Rectal smooth muscle tissue (tissue), 1 donor: Measurements from ENCODE around the gene WBP2NL.
"Not testable (repeated sequence)": the region's sequence is repeated elsewhere in the genome, so short reads cannot be mapped to it uniquely, and the experiment has no call there.

ENCODE experiments used
- H3K27ac ChIP-seq: one replicate; pipeline ENCODE4 v1.7.0; 2013; ENCODE audit warnings: low read depth, low read length, inconsistent platforms
- H3K27me3 ChIP-seq: one replicate; pipeline ENCODE4 v1.7.0; 2013; ENCODE audit warnings: low read length; ENCODE audit not compliant: control insufficient read depth, insufficient read depth
- H3K36me3 ChIP-seq: one replicate; pipeline ENCODE4 v1.7.0; 2013; ENCODE audit warnings: low read length; ENCODE audit not compliant: control insufficient read depth, insufficient read depth
- H3K4me1 ChIP-seq: one replicate; pipeline ENCODE4 v1.7.0; 2013; ENCODE audit warnings: low read length; ENCODE audit not compliant: control insufficient read depth, insufficient read depth
- H3K4me3 ChIP-seq: one replicate; pipeline ENCODE4 v1.7.0; 2013; ENCODE audit warnings: low read length
- H3K9ac ChIP-seq: one replicate; pipeline ENCODE4 v1.7.0; 2013; ENCODE audit warnings: low read length

WBP2NL gene

GRCh38 chr22:42071508-42071907, 72.9 kb downstream of the WBP2NL start:
- H3K4me1 ChIP-seq, result peaks cover 15% of the 10 kb centered on the region
- H3K27ac ChIP-seq, result peak overlapping the region; percentile 98
- H3K4me3 ChIP-seq, result peak overlapping the region; percentile 90
- not testable (repeated sequence) for H3K27me3 ChIP-seq
- H3K36me3 ChIP-seq, result peaks cover 12% of the 10 kb centered on the region
- peak overlapping the region; percentile 88 for H3K9ac ChIP-seq

GRCh38 chr22:42072606-42073330, 74.2 kb downstream of the WBP2NL start:
- Histone ChIP-seq H3K27me3 (no peaks in the 10 kb centered on the region), H3K4me3 (no peak overlapping the region), H3K36me3 (peaks cover 4% of the 10 kb centered on the region), H3K9ac (no peak overlapping the region), H3K4me1 (peaks cover 15% of the 10 kb centered on the region), H3K27ac (no peak overlapping the region)

- Histone ChIP-seq H3K27me3 (no peaks in the 10 kb centered on the region), H3K4me1 (peaks cover 24% of the 10 kb centered on the region), H3K27ac (peak overlapping the region; percentile 90), H3K9ac (no peak overlapping the region), H3K36me3 (no peaks in the 10 kb centered on the region), H3K4me3 (peak overlapping the region; percentile 85)
These were observed 75.0 kb downstream of the WBP2NL start for GRCh38 chr22:42073621-42074041.

- Histone ChIP-seq H3K9ac (peak within 1 kb of the TSS; percentile 73), H3K4me1 (peaks cover 29% of the 10 kb centered on the region), H3K27ac (peak within 1 kb of the TSS; percentile 90), H3K36me3 (no peaks in the 10 kb centered on the region), H3K27me3 (no peaks in the 10 kb centered on the region), H3K4me3 (peak within 1 kb of the TSS; percentile 85)
These were observed 75.7 kb downstream of the WBP2NL start, which contains the start of gene PHETA2 for GRCh38 chr22:42074132-42074811. PHETA2 (plus strand) TSS chr22:42074248; CDS start chr22:42077294, 3,046 bp downstream.

GRCh38 chr22:42074846-42075676, 76.5 kb downstream of the WBP2NL start:
- no peaks in the 10 kb centered on the region for H3K27me3 ChIP-seq
- no peaks in the 10 kb centered on the region for H3K36me3 ChIP-seq
- H3K4me3 ChIP-seq, result peak overlapping the region; percentile 85
- H3K4me1 ChIP-seq, result peaks cover 24% of the 10 kb centered on the region
- no peak overlapping the region for H3K9ac ChIP-seq
- H3K27ac ChIP-seq, result peak overlapping the region; percentile 90

- no peak overlapping the region for H3K27ac ChIP-seq
- no peaks in the 10 kb centered on the region for H3K27me3 ChIP-seq
- no peak overlapping the region for H3K4me3 ChIP-seq
- H3K9ac ChIP-seq, result no peak overlapping the region
- H3K36me3 ChIP-seq, result no peaks in the 10 kb centered on the region
- H3K4me1 ChIP-seq, result peaks cover 14% of the 10 kb centered on the region
These were observed 78.3 kb downstream of the WBP2NL start for GRCh38 chr22:42076764-42077485.

- peaks cover 14% of the 10 kb centered on the region for H3K4me1 ChIP-seq
- peak overlapping the region; percentile 99 for H3K27ac ChIP-seq
- no peak overlapping the region for H3K9ac ChIP-seq
- no peaks in the 10 kb centered on the region for H3K36me3 ChIP-seq
- no peaks in the 10 kb centered on the region for H3K27me3 ChIP-seq
- no peak overlapping the region for H3K4me3 ChIP-seq
These were observed 79.0 kb downstream of the WBP2NL start for GRCh38 chr22:42077486-42078125.
